ENCODE results near the gene PNRC1.
"Not testable (repeated sequence)": the region's sequence is repeated elsewhere in the genome, so short reads cannot be mapped to it uniquely, and the experiment has no call there.

PNRC1 gene

GRCh38 chr6:89080281-89081128 is at the start of gene PNRC1:
TSS of gene PNRC1 (plus strand) at chr6:89080751. CDS start at chr6:89080895, 144 bp downstream.
- peak; percentile 100 for DNase-seq (ENCODE audit: low read depth in 2 of 2)

- no peak for DNase-seq (ENCODE audit: low read depth in 2 of 2)
These were observed 48.0 kb upstream of the PNRC1 start for GRCh38 chr6:89032599-89032998.

GRCh38 chr6:89033461-89033860 is 47.1 kb upstream of the PNRC1 start:
- no peak for DNase-seq (ENCODE audit: low read depth in 2 of 2)

GRCh38 chr6:89034116-89034515 is 46.4 kb upstream of the PNRC1 start:
- not testable (repeated sequence) for DNase-seq (ENCODE audit: low read depth in 2 of 2)

- DNase-seq (ENCODE audit: low read depth in 2 of 2) = no peak
These were observed 45.8 kb upstream of the PNRC1 start for GRCh38 chr6:89034586-89035251.

- no peak for DNase-seq (ENCODE audit: low read depth in 2 of 2)
These were observed 45.1 kb upstream of the PNRC1 start for GRCh38 chr6:89035252-89036101.

GRCh38 chr6:89037141-89037900 is 43.2 kb upstream of the PNRC1 start:
- DNase-seq (ENCODE audit: low read depth in 2 of 2) = no peak

- not testable (repeated sequence) for DNase-seq (ENCODE audit: low read depth in 2 of 2)
These were observed 42.7 kb upstream of the PNRC1 start for GRCh38 chr6:89037901-89038293.

GRCh38 chr6:89042664-89043063 is 37.9 kb upstream of the PNRC1 start:
- no peak for DNase-seq (ENCODE audit: low read depth in 2 of 2)

GRCh38 chr6:89044328-89045010 is 36.1 kb upstream of the PNRC1 start:
- DNase-seq (ENCODE audit: low read depth in 2 of 2) = no peak

GRCh38 chr6:89045011-89045387 is 35.6 kb upstream of the PNRC1 start:
- no peak for DNase-seq (ENCODE audit: low read depth in 2 of 2)

GRCh38 chr6:89045576-89045975 is 35.0 kb upstream of the PNRC1 start:
- DNase-seq (ENCODE audit: low read depth in 2 of 2) = no peak

- no peak for DNase-seq (ENCODE audit: low read depth in 2 of 2)
These were observed 33.1 kb upstream of the PNRC1 start for GRCh38 chr6:89047473-89047872.

- no peak for DNase-seq (ENCODE audit: low read depth in 2 of 2)
These were observed 32.1 kb upstream of the PNRC1 start for GRCh38 chr6:89048288-89048923.

GRCh38 chr6:89048985-89049384 is 31.6 kb upstream of the PNRC1 start:
- no peak for DNase-seq (ENCODE audit: low read depth in 2 of 2)

- DNase-seq (ENCODE audit: low read depth in 2 of 2) = no peak
These were observed 30.4 kb upstream of the PNRC1 start for GRCh38 chr6:89050155-89050554.

GRCh38 chr6:89050697-89051096 is 29.9 kb upstream of the PNRC1 start:
- no peak for DNase-seq (ENCODE audit: low read depth in 2 of 2)

- DNase-seq (ENCODE audit: low read depth in 2 of 2) = no peak
These were observed 28.9 kb upstream of the PNRC1 start for GRCh38 chr6:89051676-89052075.

- DNase-seq (ENCODE audit: low read depth in 2 of 2) = no peak
These were observed 26.3 kb upstream of the PNRC1 start for GRCh38 chr6:89054208-89054607.

GRCh38 chr6:89057759-89058158 is 22.8 kb upstream of the PNRC1 start:
- no peak for DNase-seq (ENCODE audit: low read depth in 2 of 2)

Measured in stimulated activated CD8-positive, alpha-beta memory T cell treated with anti-CD3 and anti-CD28 coated beads, Interleukin-2, amount 100 ng/mL, for 1 hour (primary cell).